H9 (cell line): ENCODE results near the gene ASTN2. TPM values are rescaled to one million over a fixed set of nuclear protein-coding genes. Genes with fewer than 3 reads are reported as not detected.
A peak's percentile ranks its signal among the peaks of the same experiment; 100 is the strongest.

Experiments
- DNase-seq: peaks from one replicate; pipeline ENCODE4 v3.0.0-alpha.2; 2017
- H2AFZ ChIP-seq: one replicate; pipeline ENCODE4 v1.6.1; 2013; ENCODE audit warnings: mild to moderate bottlenecking, low read length, control low read depth, moderate library complexity
- H2AK5ac ChIP-seq: 2 replicates; pipeline ENCODE4 v1.6.1; 2013; ENCODE audit warnings: low read length, control low read depth, mixed read lengths; ENCODE audit not compliant: insufficient read length
- H2BK120ac ChIP-seq: one replicate; pipeline ENCODE4 v1.6.1; 2013; ENCODE audit warnings: low read depth, mild to moderate bottlenecking, low read length, control low read depth, inconsistent platforms; ENCODE audit not compliant: poor library complexity, severe bottlenecking
- H2BK12ac ChIP-seq: 2 replicates; pipeline ENCODE4 v1.6.1; 2013; ENCODE audit warnings: low read length, control low read depth, mixed read lengths, low read depth; ENCODE audit not compliant: insufficient read length
- H2BK15ac ChIP-seq: 2 replicates; pipeline ENCODE4 v1.6.1; 2013; ENCODE audit warnings: low read depth, low read length, control low read depth
- H2BK20ac ChIP-seq: one replicate; pipeline ENCODE4 v1.6.1; 2013; ENCODE audit warnings: low read depth, mild to moderate bottlenecking, low read length, control low read depth, inconsistent platforms; ENCODE audit not compliant: poor library complexity, severe bottlenecking
- H2BK5ac ChIP-seq: 2 replicates; pipeline ENCODE4 v1.6.1; 2013; ENCODE audit warnings: low read length, control low read depth, mixed read lengths; ENCODE audit not compliant: insufficient read length
- H3K14ac ChIP-seq: 2 replicates; pipeline ENCODE4 v1.6.1; 2013; ENCODE audit warnings: low read length, control low read depth; ENCODE audit not compliant: insufficient read depth
- H3K18ac ChIP-seq: 2 replicates; pipeline ENCODE4 v1.6.1; 2013; ENCODE audit warnings: low read depth, mild to moderate bottlenecking, mixed read lengths, low read length, control low read depth; ENCODE audit not compliant: insufficient read length
- H3K23ac ChIP-seq: 2 replicates; pipeline ENCODE4 v1.6.1; 2013; ENCODE audit warnings: low read length, control low read depth, mixed read lengths, low read depth; ENCODE audit not compliant: insufficient read length
- H3K23me2 ChIP-seq: 2 replicates; pipeline ENCODE4 v1.6.1; 2013; ENCODE audit warnings: low read depth, mild to moderate bottlenecking, mixed read lengths, low read length, control low read depth; ENCODE audit not compliant: insufficient read length, poor library complexity, severe bottlenecking
- H3K27ac ChIP-seq: 2 replicates; pipeline ENCODE4 v1.5.1; 2013; ENCODE audit warnings: low read length, control low read depth, mixed read lengths, low read depth; ENCODE audit not compliant: insufficient read length
- H3K27me3 ChIP-seq: 2 replicates; pipeline ENCODE4 v1.6.1; 2013; ENCODE audit warnings: low read length, control low read depth, inconsistent platforms; ENCODE audit not compliant: insufficient read depth
- H3K4ac ChIP-seq: 2 replicates; pipeline ENCODE4 v1.6.1; 2013; ENCODE audit warnings: low read depth, mild to moderate bottlenecking, control low read depth, inconsistent platforms, low read length, moderate library complexity
- H3K4me1 ChIP-seq: 2 replicates; pipeline ENCODE4 v1.6.1; 2013; ENCODE audit warnings: low read length, control low read depth, inconsistent platforms; ENCODE audit not compliant: insufficient read depth
- H3K4me2 ChIP-seq: 2 replicates; pipeline ENCODE4 v1.6.1; 2013; ENCODE audit warnings: low read length, control low read depth, mixed read lengths; ENCODE audit not compliant: insufficient read length, insufficient read depth
- H3K56ac ChIP-seq: 2 replicates; pipeline ENCODE4 v1.6.1; 2013; ENCODE audit warnings: low read depth, mild to moderate bottlenecking, mixed read lengths, low read length, control low read depth; ENCODE audit not compliant: insufficient read length
- H3K79me1 ChIP-seq: 2 replicates; pipeline ENCODE4 v1.6.1; 2013; ENCODE audit warnings: low read depth, mild to moderate bottlenecking, moderate library complexity, low read length, control low read depth, inconsistent platforms; ENCODE audit not compliant: insufficient read depth, poor library complexity, severe bottlenecking
- H3K79me2 ChIP-seq: 2 replicates; pipeline ENCODE4 v1.6.1; 2013; ENCODE audit warnings: low read length, control low read depth, inconsistent platforms; ENCODE audit not compliant: insufficient read depth
- H3K9ac ChIP-seq: 2 replicates; pipeline ENCODE4 v1.6.1; 2013; ENCODE audit warnings: low read length, control low read depth, mixed read lengths; ENCODE audit not compliant: insufficient read length; ENCODE audit errors: extremely low read depth
- H3K9me3 ChIP-seq: one replicate; pipeline ENCODE4 v1.6.1; 2013; ENCODE audit warnings: low read depth, low read length, inconsistent platforms; ENCODE audit not compliant: control insufficient read depth
- H3T11ph ChIP-seq: one replicate; pipeline ENCODE4 v1.6.1; 2013; ENCODE audit warnings: mild to moderate bottlenecking, low read length, control low read depth, inconsistent platforms
- H4K20me1 ChIP-seq: one replicate; pipeline ENCODE4 v1.6.1; 2013; ENCODE audit not compliant: control insufficient read depth, insufficient read length, insufficient read depth
- H4K5ac ChIP-seq: 2 replicates; pipeline ENCODE4 v1.6.1; 2013; ENCODE audit warnings: low read depth, mild to moderate bottlenecking, mixed read lengths, low read length, control low read depth; ENCODE audit not compliant: insufficient read length
- H4K8ac ChIP-seq: replicated peaks from 2 replicates; pipeline ENCODE4 v1.6.1; 2013; ENCODE audit warnings: low read length, control low read depth, mixed read lengths, low read depth; ENCODE audit not compliant: insufficient read length
- H4K91ac ChIP-seq: 2 replicates; pipeline ENCODE4 v1.6.1; 2013; ENCODE audit warnings: low read depth, mild to moderate bottlenecking, moderate library complexity, mixed read lengths, low read length, control low read depth; ENCODE audit not compliant: insufficient read length
- H3K27ac Mint-ChIP-seq, 3 experiments: 2 replicates in 2 of 3; 3 replicates in 1 of 3; pipeline ENCODE4 v1.8.0; 2020 to 2021; ENCODE audit warnings: mixed read lengths in 3 of 3, mild to moderate bottlenecking in 1 of 3, moderate library complexity in 1 of 3
- H3K27me3 Mint-ChIP-seq: 2 replicates; pipeline ENCODE4 v1.8.0; 2021; ENCODE audit warnings: low read depth, mild to moderate bottlenecking, moderate library complexity, mixed read lengths
- H3K36me3 Mint-ChIP-seq, 3 experiments: 2 replicates in 2 of 3; 3 replicates in 1 of 3; pipeline ENCODE4 v1.8.0; 2020 to 2021; ENCODE audit warnings: low read depth in 3 of 3, mixed read lengths in 3 of 3; ENCODE audit not compliant: insufficient read depth in 1 of 3
- H3K4me1 Mint-ChIP-seq, 2 experiments: 2 replicates each; pipeline ENCODE4 v1.8.0; 2020; ENCODE audit warnings: mixed read lengths in 2 of 2
- H3K4me3 Mint-ChIP-seq, 2 experiments: 2 replicates in 1 of 2; 3 replicates in 1 of 2; pipeline ENCODE4 v1.8.0; 2020 to 2021; ENCODE audit warnings: mild to moderate bottlenecking in 2 of 2, mixed read lengths in 2 of 2, moderate library complexity in 1 of 2
- H3K9me3 Mint-ChIP-seq, 2 experiments: 2 replicates in 1 of 2; 3 replicates in 1 of 2; pipeline ENCODE4 v1.8.0; 2020; ENCODE audit warnings: mild to moderate bottlenecking in 2 of 2, mixed read lengths in 2 of 2, moderate library complexity in 1 of 2
- WGBS: extraction: QIAGEN DNeasy Blood & Tissue Kit; methylation state at CpG from one replicate; pipeline ENCODE4 v1.1.7; 2013; ENCODE audit warnings: missing lambda C conversion rate, low lambda C conversion rate, mixed read lengths; ENCODE audit not compliant: insufficient read length; ENCODE audit errors: extremely low coverage; 5-methylcytosine and 5-hydroxymethylcytosine counted together
- total RNA-seq: library from RNA; stranded (reverse); gene quantifications from 2 replicates; pipeline ENCODE4 v1.2.1, GENCODE V29; 2021
- TF ChIP-seq, protein P1 (sequence below): fragments of 200-600 bp; sonication (generic); conservative IDR thresholded peaks from 3 replicates; pipeline ENCODE4 v1.8.0; 2021; ENCODE audit warnings: antibody characterized with exemption, mild to moderate bottlenecking

ASTN2 gene
- total RNA-seq, 1 experiment from 2014 or later: 9.7 TPM

DNA sequence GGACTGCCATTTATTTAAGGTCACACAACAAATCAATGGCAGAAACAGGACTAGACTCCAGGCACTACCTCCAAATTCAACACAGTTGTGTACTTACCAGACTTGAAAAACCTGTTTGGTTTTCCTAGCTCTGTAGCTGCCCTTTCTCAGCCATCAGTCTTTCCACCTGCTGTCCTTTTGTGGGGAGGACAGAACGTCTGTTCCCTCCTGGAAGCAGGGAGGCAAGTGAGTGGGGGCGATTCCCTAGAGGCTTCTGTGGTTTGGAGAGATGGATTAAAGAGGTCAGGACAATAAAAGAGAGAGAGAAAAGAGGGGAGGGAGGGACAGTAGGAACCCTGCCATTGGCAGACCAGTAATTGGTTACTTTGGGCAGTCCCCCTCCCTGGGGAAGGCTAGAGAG is 14.7 kb downstream of the ASTN2 start:
- no peak overlapping the region for H4K91ac ChIP-seq
- H3K36me3 Mint-ChIP-seq: no peaks in the 10 kb centered on the region
- no peak overlapping the region for H3K23ac ChIP-seq
- no peak overlapping the region for H3K4me3 Mint-ChIP-seq
- no CpG with 5 or more reads among the region's 2 CpGs for WGBS
- H2AFZ ChIP-seq: no peak overlapping the region
- H3K4me1 Mint-ChIP-seq: peaks cover 34 to 52% of the 10 kb centered on the region in 2 experiments
- H3K27me3 ChIP-seq: no peaks in the 10 kb centered on the region
- no peaks in the 10 kb centered on the region for H4K20me1 ChIP-seq
- H2BK15ac ChIP-seq: no peak overlapping the region
- H3K14ac ChIP-seq: no peak overlapping the region
- no peak overlapping the region for H3K18ac ChIP-seq
- no peak overlapping the region for H3K27ac ChIP-seq
- H2AK5ac ChIP-seq: no peak overlapping the region
- no peak overlapping the region for H2BK12ac ChIP-seq
- H3K9ac ChIP-seq: no peak overlapping the region
- peaks cover 4% of the 10 kb centered on the region; the same call in 1 of the 2 replicates for H3K27me3 Mint-ChIP-seq
- no peaks in the 10 kb centered on the region for H3K79me2 ChIP-seq
- H2BK120ac ChIP-seq: no peak overlapping the region
- no peaks in the 10 kb centered on the region for H3K9me3 ChIP-seq
- no peaks in the 10 kb centered on the region for H3K79me1 ChIP-seq
- H3K9me3 Mint-ChIP-seq: no peaks in the 10 kb centered on the region
- H4K8ac ChIP-seq: no peak overlapping the region
- H3K4me1 ChIP-seq: peaks cover 9% of the 10 kb centered on the region; the same call in 1 of the 2 replicates
- no peak overlapping the region for H3K4ac ChIP-seq
- no peak overlapping the region for H4K5ac ChIP-seq
- H2BK5ac ChIP-seq: no peak overlapping the region
- no peak overlapping the region for H2BK20ac ChIP-seq
- H3K27ac Mint-ChIP-seq: peak overlapping the region in 1 of 3 experiments; percentile 86; a peak in 2 of 7 replicates
- H3K56ac ChIP-seq: no peak overlapping the region
- no peak overlapping the region for H3T11ph ChIP-seq
- no peaks in the 10 kb centered on the region for H3K23me2 ChIP-seq
- DNase-seq: no peak
- TF ChIP-seq, protein P1, sequence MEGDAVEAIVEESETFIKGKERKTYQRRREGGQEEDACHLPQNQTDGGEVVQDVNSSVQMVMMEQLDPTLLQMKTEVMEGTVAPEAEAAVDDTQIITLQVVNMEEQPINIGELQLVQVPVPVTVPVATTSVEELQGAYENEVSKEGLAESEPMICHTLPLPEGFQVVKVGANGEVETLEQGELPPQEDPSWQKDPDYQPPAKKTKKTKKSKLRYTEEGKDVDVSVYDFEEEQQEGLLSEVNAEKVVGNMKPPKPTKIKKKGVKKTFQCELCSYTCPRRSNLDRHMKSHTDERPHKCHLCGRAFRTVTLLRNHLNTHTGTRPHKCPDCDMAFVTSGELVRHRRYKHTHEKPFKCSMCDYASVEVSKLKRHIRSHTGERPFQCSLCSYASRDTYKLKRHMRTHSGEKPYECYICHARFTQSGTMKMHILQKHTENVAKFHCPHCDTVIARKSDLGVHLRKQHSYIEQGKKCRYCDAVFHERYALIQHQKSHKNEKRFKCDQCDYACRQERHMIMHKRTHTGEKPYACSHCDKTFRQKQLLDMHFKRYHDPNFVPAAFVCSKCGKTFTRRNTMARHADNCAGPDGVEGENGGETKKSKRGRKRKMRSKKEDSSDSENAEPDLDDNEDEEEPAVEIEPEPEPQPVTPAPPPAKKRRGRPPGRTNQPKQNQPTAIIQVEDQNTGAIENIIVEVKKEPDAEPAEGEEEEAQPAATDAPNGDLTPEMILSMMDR: no peak
- no peak overlapping the region for H3K4me2 ChIP-seq
